ENCODE results near the gene ZC3H8. TPM values are rescaled to one million over a fixed set of nuclear protein-coding genes. Genes with fewer than 3 reads are reported as not detected.
"Not testable (repeated sequence)": the region's sequence is repeated elsewhere in the genome, so short reads cannot be mapped to it uniquely, and the experiment has no call there.

Gene ZC3H8
- total RNA-seq, 3 donors from 2014 or later = 17.0 to 38.3 (median 17.0) TPM

DNA sequence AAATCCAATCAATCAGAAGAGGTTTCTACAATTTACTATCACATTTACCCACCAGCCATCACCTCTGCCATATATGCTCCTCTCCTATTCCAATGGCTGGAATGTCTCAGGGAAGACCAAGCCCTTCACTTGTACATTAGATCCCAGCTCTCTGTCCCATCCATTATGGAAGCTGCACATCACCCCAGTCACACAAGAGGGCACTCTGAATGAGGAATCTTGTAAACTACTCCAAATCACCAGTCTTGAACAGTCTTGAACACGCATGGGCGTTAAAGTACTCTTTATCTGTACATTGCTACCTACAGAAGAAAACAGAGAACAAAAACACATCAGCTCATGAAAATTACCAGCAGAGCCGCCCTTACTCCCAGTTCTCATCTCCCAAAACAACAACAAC is 38.7 kb downstream of the ZC3H8 start:
- intact Hi-C loops (cut with DNase I; ENCODE audit: low total_unique reads) = no loop called here

DNA sequence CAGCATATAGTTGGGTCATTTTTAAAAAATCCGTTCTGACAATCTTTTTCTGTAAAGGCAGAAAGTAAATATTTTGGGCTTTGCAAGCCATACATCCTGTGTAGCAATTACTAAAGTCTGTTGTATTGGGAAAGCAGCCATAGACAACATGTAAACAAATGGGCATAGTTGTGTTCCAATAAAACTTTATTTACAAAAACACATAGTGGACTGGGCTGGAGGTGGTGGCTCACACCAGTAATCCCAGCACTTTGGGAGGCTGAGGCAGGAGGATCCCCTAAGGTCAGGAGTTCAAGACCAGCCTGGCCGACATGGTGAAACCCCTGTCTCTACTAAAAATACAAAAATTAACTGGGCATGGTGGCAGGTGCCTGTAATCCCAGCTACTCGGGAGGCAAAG is 46.9 kb downstream of the ZC3H8 start:
- H3K27ac ChIP-seq; H3K4me3 ChIP-seq; H3K27me3 ChIP-seq; H3K4me1 ChIP-seq; intact Hi-C loops (cut with DNase I; ENCODE audit: low total_unique reads); H3K36me3 ChIP-seq; DNase-seq (ENCODE audit: low spot score in 2 of 2): not testable (repeated sequence)
- peaks cover 8 to 18% of the 10 kb centered on the region in 2 donors for H3K9me3 ChIP-seq

More for the DNA sequence above, 38.7 kb downstream of the ZC3H8 start:
- no peak overlapping the region for H3K4me3 ChIP-seq
- H3K27ac ChIP-seq = no peak overlapping the region
- no peaks in the 10 kb centered on the region for H3K9me3 ChIP-seq
- DNase-seq (ENCODE audit: low spot score in 2 of 2) = no peak
- no peaks in the 10 kb centered on the region for H3K4me1 ChIP-seq
- no peaks in the 10 kb centered on the region for H3K27me3 ChIP-seq
- no peaks in the 10 kb centered on the region for H3K36me3 ChIP-seq
- TF ChIP-seq, protein P1, sequence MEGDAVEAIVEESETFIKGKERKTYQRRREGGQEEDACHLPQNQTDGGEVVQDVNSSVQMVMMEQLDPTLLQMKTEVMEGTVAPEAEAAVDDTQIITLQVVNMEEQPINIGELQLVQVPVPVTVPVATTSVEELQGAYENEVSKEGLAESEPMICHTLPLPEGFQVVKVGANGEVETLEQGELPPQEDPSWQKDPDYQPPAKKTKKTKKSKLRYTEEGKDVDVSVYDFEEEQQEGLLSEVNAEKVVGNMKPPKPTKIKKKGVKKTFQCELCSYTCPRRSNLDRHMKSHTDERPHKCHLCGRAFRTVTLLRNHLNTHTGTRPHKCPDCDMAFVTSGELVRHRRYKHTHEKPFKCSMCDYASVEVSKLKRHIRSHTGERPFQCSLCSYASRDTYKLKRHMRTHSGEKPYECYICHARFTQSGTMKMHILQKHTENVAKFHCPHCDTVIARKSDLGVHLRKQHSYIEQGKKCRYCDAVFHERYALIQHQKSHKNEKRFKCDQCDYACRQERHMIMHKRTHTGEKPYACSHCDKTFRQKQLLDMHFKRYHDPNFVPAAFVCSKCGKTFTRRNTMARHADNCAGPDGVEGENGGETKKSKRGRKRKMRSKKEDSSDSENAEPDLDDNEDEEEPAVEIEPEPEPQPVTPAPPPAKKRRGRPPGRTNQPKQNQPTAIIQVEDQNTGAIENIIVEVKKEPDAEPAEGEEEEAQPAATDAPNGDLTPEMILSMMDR (IDR thresholded peaks at IDR 0.05) = no peak
- no peak for TF ChIP-seq POLR2AphosphoS5 (IDR thresholded peaks at IDR 0.05)
- TF ChIP-seq POLR2A (IDR thresholded peaks at IDR 0.05) = no peak

DNA sequence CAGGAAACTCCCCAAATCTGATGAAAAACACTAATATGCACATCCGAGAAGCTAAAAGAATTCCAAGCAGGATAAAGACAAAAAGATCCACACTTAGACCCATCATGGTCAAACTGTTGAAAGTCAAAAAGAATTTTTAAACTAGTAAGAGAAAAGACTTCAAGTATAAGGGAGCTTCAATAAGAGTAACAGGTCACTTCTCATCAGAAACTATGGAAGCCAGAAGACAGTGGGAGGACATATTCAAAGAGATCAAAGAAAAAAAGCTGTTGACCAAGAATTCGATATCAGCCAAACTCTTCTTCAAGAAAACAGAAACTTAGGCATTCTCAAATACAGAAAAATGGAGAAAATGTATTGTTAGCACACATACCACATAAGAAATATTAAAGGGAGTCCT is 50.4 kb downstream of the ZC3H8 start:
- H3K27ac ChIP-seq = no peak overlapping the region
- H3K36me3 ChIP-seq = no peaks in the 10 kb centered on the region
- no peaks in the 10 kb centered on the region for H3K27me3 ChIP-seq
- TF ChIP-seq POLR2A (IDR thresholded peaks at IDR 0.05) = no peak
- no peak for TF ChIP-seq POLR2AphosphoS5 (IDR thresholded peaks at IDR 0.05)
- TF ChIP-seq, protein P1 (IDR thresholded peaks at IDR 0.05) = no peak
- peaks cover 8 to 19% of the 10 kb centered on the region in 2 donors for H3K9me3 ChIP-seq
- intact Hi-C loops (cut with DNase I; ENCODE audit: low total_unique reads) = no loop called here
- no peak for DNase-seq (ENCODE audit: low spot score in 2 of 2)
- H3K4me1 ChIP-seq = no peaks in the 10 kb centered on the region
- no peak overlapping the region for H3K4me3 ChIP-seq

DNA sequence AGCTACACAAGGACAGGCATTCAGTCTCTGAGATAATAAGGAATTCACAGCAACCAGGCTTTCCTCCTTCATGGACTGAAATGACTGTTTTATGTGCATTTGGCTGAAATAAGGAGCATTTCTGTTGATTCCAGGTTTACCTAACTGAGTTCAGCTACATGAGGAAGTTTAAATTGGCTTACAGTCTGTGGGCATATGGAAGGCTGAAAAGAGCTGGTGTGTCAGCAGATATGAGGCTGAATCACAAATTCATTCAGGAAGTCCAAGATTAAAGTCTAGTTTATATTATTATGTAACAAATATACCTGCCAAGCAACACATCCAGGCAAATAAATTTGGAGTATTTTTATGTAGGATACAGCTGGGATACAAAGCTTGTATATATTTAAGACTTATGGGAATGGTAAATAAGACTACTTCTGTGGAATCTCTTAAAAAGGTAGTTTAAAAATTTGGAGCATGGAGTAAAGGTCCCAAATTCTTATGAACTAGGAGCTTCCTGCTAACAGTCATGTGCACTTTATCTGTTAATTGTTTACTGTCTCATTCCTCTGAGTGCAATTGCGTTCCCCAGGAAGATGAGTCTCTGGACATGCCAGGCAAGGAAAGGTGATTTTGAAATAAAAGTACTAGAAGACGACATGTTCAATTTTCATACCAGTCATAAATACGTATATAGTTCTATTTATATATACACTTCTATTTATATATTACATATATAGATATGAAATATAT is 53.0 kb downstream of the ZC3H8 start:
- Histone ChIP-seq H3K9me3 (peaks cover 8 to 19% of the 10 kb centered on the region in 2 donors), H3K4me1 (no peaks in the 10 kb centered on the region), H3K27ac (no peak overlapping the region), H3K36me3 (no peaks in the 10 kb centered on the region), H3K27me3 (no peaks in the 10 kb centered on the region), H3K4me3 (no peak overlapping the region)
- TF ChIP-seq, protein P1 (IDR thresholded peaks at IDR 0.05) = no peak
- TF ChIP-seq POLR2AphosphoS5 (IDR thresholded peaks at IDR 0.05) (no peak), POLR2A (IDR thresholded peaks at IDR 0.05) (no peak)
- intact Hi-C loops (cut with DNase I; ENCODE audit: low total_unique reads) = no loop called here
- DNase-seq (ENCODE audit: low spot score in 2 of 2) = no peak

DNA sequence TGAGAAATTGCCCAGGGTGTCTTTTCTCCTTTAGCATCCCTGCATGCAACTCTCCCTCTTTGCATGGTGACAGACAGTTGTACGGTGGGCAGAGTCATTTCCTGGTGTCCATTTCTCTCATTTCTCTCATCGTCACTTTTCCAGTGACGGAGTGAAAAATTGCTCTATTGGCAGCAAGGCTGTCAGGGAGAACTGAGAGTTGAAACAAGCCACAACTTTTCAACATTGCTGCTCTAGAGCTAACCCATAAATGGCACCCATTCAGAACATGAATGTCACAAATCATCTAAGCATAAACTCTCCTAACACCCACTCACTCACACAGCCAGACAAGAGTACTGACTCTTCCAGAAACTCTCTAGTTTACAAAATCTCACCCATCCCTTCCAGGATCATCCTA is 55.7 kb downstream of the ZC3H8 start:
- no peak for TF ChIP-seq POLR2AphosphoS5 (IDR thresholded peaks at IDR 0.05)
- TF ChIP-seq, protein P1 (IDR thresholded peaks at IDR 0.05) = no peak
- TF ChIP-seq POLR2A (IDR thresholded peaks at IDR 0.05) = no peak
- H3K4me3 ChIP-seq = no peak overlapping the region
- no peaks in the 10 kb centered on the region for H3K36me3 ChIP-seq
- intact Hi-C loops (cut with DNase I; ENCODE audit: low total_unique reads) = no loop called here
- no peaks in the 10 kb centered on the region for H3K4me1 ChIP-seq
- DNase-seq (ENCODE audit: low spot score in 2 of 2) = no peak
- no peak overlapping the region for H3K27ac ChIP-seq
- H3K27me3 ChIP-seq = no peaks in the 10 kb centered on the region
- H3K9me3 ChIP-seq = peaks cover 8 to 14% of the 10 kb centered on the region in 2 donors

All from breast epithelium (tissue), 4 donors.